ENCODE data around the gene ANKFN1.

DNA sequence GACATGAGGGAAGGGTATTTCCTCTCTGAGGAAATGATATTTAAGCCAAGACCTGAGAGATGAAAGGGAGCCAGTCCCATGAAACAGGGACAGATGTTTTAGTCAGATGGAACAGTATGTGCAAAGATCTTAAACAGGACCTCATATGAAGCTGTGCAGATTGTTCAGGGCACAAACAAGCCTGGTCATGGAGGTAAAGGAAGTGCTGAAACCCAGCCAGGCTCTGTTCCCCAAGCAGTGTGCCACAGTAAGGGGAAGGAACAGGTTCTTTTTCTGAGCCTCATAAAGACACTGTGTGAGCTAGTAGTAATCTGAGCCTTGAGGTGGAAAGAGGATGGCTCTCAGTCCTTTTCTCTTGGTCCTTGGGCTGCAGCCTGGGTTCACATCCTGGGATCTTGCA lies 159.9 kb downstream of the ANKFN1 start:
- TF ChIP-seq, protein P1, sequence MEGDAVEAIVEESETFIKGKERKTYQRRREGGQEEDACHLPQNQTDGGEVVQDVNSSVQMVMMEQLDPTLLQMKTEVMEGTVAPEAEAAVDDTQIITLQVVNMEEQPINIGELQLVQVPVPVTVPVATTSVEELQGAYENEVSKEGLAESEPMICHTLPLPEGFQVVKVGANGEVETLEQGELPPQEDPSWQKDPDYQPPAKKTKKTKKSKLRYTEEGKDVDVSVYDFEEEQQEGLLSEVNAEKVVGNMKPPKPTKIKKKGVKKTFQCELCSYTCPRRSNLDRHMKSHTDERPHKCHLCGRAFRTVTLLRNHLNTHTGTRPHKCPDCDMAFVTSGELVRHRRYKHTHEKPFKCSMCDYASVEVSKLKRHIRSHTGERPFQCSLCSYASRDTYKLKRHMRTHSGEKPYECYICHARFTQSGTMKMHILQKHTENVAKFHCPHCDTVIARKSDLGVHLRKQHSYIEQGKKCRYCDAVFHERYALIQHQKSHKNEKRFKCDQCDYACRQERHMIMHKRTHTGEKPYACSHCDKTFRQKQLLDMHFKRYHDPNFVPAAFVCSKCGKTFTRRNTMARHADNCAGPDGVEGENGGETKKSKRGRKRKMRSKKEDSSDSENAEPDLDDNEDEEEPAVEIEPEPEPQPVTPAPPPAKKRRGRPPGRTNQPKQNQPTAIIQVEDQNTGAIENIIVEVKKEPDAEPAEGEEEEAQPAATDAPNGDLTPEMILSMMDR (IDR thresholded peaks at IDR 0.05), result no peak
- no peak for TF ChIP-seq POLR2A (IDR thresholded peaks at IDR 0.05)
